WTC11 (cell line): Measurements from ENCODE around the gene PEAR1.

Experiments
- NR3C1 ChIP-seq: sonication (generic); formaldehyde crosslinking; conservative IDR thresholded peaks from 2 replicates; pipeline ENCODE4 v1.8.1; 2023; ENCODE audit warnings: low read depth, mild to moderate bottlenecking, missing genetic modification reagents
- OVOL2 ChIP-seq: fragments of 250-450 bp; sonication (Bioruptor Pico); IDR thresholded peaks from 2 replicates; pipeline ENCODE4 v1.9.0; 2021; ENCODE audit warnings: mild to moderate bottlenecking, borderline replicate concordance
- SMAD3 ChIP-seq: sonication (generic); formaldehyde crosslinking; IDR thresholded peaks from 2 replicates; pipeline ENCODE4 v1.8.0; 2022; ENCODE audit warnings: missing genetic modification reagents, mild to moderate bottlenecking, borderline replicate concordance
- ZNF423 ChIP-seq: fragments of 250-450 bp; sonication (Bioruptor Pico); IDR thresholded peaks from 2 replicates; pipeline ENCODE4 v2.1.2; 2022; ENCODE audit warnings: mild to moderate bottlenecking, moderate library complexity
- ZNF671 ChIP-seq: fragments of 250-450 bp; sonication (Bioruptor Pico); IDR thresholded peaks from 2 replicates; pipeline ENCODE4 v1.8.0; 2021; ENCODE audit warnings: mild to moderate bottlenecking
- TF ChIP-seq, protein P1 (sequence below): fragments of 200-600 bp; IDR thresholded peaks from 2 replicates; pipeline ENCODE4 v1.8.0; 2022; ENCODE audit warnings: antibody characterized with exemption
- TF ChIP-seq, protein P2 (sequence below): sonication (generic); formaldehyde crosslinking; IDR thresholded peaks from 2 replicates; pipeline ENCODE4 v1.8.1; 2023; ENCODE audit warnings: mild to moderate bottlenecking, moderate library complexity, missing genetic modification reagents
- TF ChIP-seq, protein P3 (sequence below): sonication (generic); formaldehyde crosslinking; conservative IDR thresholded peaks from 2 replicates; pipeline ENCODE4 v1.8.1; 2022; ENCODE audit warnings: mild to moderate bottlenecking, missing genetic modification reagents

DNA sequence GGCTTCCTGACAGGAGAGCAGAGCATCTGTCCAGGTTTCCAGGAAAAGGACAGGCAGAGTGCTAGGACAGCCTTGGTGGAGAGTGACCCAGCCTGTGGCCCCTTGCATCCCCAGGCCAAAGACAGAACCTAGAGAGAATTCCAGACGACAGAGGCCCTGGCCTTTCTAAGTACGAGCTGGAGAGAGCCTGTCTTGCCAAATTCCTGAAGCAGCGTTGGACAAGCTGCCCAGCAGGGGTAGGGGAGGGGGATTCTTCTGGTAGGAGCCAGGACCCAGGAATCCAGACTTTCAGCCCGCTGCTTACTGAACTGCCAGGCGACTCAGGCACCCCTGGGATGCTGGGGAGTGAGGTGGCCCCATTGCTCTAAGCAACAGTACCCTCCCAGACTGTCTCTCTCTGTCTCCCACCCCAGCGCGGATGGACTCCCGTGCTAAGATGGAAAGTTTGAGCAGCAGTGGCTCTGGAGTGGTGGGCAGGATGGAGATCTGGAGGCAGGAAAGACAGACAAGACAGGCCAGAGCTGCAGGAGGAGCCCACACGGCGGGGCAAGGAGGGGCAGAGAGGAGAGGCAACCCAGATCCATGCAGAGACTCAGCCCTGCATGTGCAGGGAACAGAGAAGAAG lies 8.8 kb upstream of the PEAR1 start:
- TF ChIP-seq NR3C1 (CRISPR knock-in tag) (no peak), ZNF671 (CRISPR knock-in tag) (no peak), SMAD3 (CRISPR knock-in tag) (no peak), ZNF423 (CRISPR knock-in tag) (no peak), OVOL2 (CRISPR knock-in tag) (no peak)
- TF ChIP-seq, protein P1, sequence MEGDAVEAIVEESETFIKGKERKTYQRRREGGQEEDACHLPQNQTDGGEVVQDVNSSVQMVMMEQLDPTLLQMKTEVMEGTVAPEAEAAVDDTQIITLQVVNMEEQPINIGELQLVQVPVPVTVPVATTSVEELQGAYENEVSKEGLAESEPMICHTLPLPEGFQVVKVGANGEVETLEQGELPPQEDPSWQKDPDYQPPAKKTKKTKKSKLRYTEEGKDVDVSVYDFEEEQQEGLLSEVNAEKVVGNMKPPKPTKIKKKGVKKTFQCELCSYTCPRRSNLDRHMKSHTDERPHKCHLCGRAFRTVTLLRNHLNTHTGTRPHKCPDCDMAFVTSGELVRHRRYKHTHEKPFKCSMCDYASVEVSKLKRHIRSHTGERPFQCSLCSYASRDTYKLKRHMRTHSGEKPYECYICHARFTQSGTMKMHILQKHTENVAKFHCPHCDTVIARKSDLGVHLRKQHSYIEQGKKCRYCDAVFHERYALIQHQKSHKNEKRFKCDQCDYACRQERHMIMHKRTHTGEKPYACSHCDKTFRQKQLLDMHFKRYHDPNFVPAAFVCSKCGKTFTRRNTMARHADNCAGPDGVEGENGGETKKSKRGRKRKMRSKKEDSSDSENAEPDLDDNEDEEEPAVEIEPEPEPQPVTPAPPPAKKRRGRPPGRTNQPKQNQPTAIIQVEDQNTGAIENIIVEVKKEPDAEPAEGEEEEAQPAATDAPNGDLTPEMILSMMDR: no peak
- TF ChIP-seq, protein P2, sequence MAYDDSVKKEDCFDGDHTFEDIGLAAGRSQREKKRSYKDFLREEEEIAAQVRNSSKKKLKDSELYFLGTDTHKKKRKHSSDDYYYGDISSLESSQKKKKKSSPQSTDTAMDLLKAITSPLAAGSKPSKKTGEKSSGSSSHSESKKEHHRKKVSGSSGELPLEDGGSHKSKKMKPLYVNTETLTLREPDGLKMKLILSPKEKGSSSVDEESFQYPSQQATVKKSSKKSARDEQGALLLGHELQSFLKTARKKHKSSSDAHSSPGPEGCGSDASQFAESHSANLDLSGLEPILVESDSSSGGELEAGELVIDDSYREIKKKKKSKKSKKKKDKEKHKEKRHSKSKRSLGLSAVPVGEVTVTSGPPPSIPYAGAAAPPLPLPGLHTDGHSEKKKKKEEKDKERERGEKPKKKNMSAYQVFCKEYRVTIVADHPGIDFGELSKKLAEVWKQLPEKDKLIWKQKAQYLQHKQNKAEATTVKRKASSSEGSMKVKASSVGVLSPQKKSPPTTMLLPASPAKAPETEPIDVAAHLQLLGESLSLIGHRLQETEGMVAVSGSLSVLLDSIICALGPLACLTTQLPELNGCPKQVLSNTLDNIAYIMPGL (CRISPR knock-in tag): no peak
- TF ChIP-seq, protein P3, sequence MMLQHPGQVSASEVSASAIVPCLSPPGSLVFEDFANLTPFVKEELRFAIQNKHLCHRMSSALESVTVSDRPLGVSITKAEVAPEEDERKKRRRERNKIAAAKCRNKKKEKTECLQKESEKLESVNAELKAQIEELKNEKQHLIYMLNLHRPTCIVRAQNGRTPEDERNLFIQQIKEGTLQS (CRISPR knock-in tag): no peak
